Posterior vena cava (tissue), 2 donors: Measurements from ENCODE around the gene LAIR2. TPM values are rescaled to one million over a fixed set of nuclear protein-coding genes. Genes with fewer than 3 reads are reported as not detected.

Source experiments
- DNase-seq: peaks from one replicate; pipeline ENCODE4 v3.0.0-alpha.2; 2020; ENCODE audit warnings: low spot score
- intact Hi-C, 2 donors: fragments of 100-400 bp; cut with DNase I; formaldehyde crosslinking; loops; one replicate each; pipeline versions ENCODE4 v1.14.1 to v1.14.2; 2022 to 2023
- total RNA-seq, 2 donors: library from RNA; stranded (reverse); fragmentation: NEBNext Ultra II Directional; extraction: Animal tissue kit (Norgen Biotek cat#: 25700); gene quantifications; one replicate each; pipeline ENCODE4 v1.2.1, GENCODE V29; 2021
- donor health status: DM: yes; HTN: yes; CAD: no.
- donor health status: DM: yes; HTN: yes; CAD: no.

Gene LAIR2
- total RNA-seq, 2 donors from 2014 or later, result not detected

- DNase-seq, result no peak
- intact Hi-C loops, result no loop called here
Measured at GRCh38 chr19:54521022-54521859, 18.6 kb downstream of the LAIR2 start.

- DNase-seq, result no peak
- intact Hi-C loops, result no loop called here
Measured at GRCh38 chr19:54521860-54522513, 19.4 kb downstream of the LAIR2 start.

GRCh38 chr19:54523403-54523802 is 20.8 kb downstream of the LAIR2 start:
- DNase-seq, result no peak
- intact Hi-C loops, result no loop called here

GRCh38 chr19:54525636-54526035 is 23.0 kb downstream of the LAIR2 start:
- intact Hi-C loops, result no loop called here
- DNase-seq, result no peak

GRCh38 chr19:54526972-54527371 is 24.3 kb downstream of the LAIR2 start:
- intact Hi-C loops, result no loop called here
- no peak for DNase-seq

GRCh38 chr19:54530866-54531265 is 28.2 kb downstream of the LAIR2 start:
- peak; percentile 1 for DNase-seq
- intact Hi-C loops, result no loop called here

- DNase-seq, result no peak
- intact Hi-C loops, result no loop called here
Measured at GRCh38 chr19:54532528-54532927, 29.9 kb downstream of the LAIR2 start.

GRCh38 chr19:54533476-54533875 is 30.8 kb downstream of the LAIR2 start:
- intact Hi-C loops, result no loop called here
- peak; percentile 57 for DNase-seq

GRCh38 chr19:54534156-54534555 is 31.5 kb downstream of the LAIR2 start:
- no peak for DNase-seq
- intact Hi-C loops, result no loop called here

- no peak for DNase-seq
- intact Hi-C loops, result no loop called here
Measured at GRCh38 chr19:54535601-54536000, 33.0 kb downstream of the LAIR2 start.

- DNase-seq, result peak; percentile 37
- intact Hi-C loops, result no loop called here
Measured at GRCh38 chr19:54536956-54537355, 34.3 kb downstream of the LAIR2 start.

- DNase-seq, result peak; percentile 2
- intact Hi-C loops, result no loop called here
Measured at GRCh38 chr19:54541712-54542111, 39.1 kb downstream of the LAIR2 start.

- intact Hi-C loops, result no loop called here
- no peak for DNase-seq
Measured at GRCh38 chr19:54548806-54549205, 46.2 kb downstream of the LAIR2 start.

- intact Hi-C loops, result no loop called here
- no peak for DNase-seq
Measured at GRCh38 chr19:54549224-54549623, 46.6 kb downstream of the LAIR2 start.

- no peak for DNase-seq
- intact Hi-C loops, result no loop called here
Measured at GRCh38 chr19:54551293-54551692, 48.7 kb downstream of the LAIR2 start.

GRCh38 chr19:54551950-54552912 is 49.6 kb downstream of the LAIR2 start:
- intact Hi-C loops, result no loop called here

GRCh38 chr19:54552913-54553310 is 50.3 kb downstream of the LAIR2 start:
- intact Hi-C loops, result no loop called here

More at GRCh38 chr19:54551950-54552912, 49.6 kb downstream of the LAIR2 start:
- DNase-seq, result peak; percentile 87

GRCh38 chr19:54554006-54554405 is 51.4 kb downstream of the LAIR2 start:
- no peak for DNase-seq
- intact Hi-C loops, result no loop called here

More at GRCh38 chr19:54552913-54553310, 50.3 kb downstream of the LAIR2 start:
- DNase-seq, result no peak

GRCh38 chr19:54554896-54555295 is 52.3 kb downstream of the LAIR2 start:
- DNase-seq, result no peak
- intact Hi-C loops, result loop anchor here in 1 of 2 donors (5.0 kb wide), 1 partner anchor 722 kb away; no protein-coding TSS in a partner anchor
